GM21619 (cell line): ENCODE data around the gene NDFIP1.

Experiments used
- ATAC-seq: cut with Tn5 transposase; IDR thresholded peaks from one replicate; pipeline ENCODE4 v1.9.1; 2021; ENCODE audit not compliant: unreplicated experiment

The NDFIP1 gene

GRCh38 chr5:142117579-142118151 lies 9.1 kb downstream of the NDFIP1 start:
- ATAC-seq = no peak

- no peak for ATAC-seq
These were observed 9.6 kb downstream of the NDFIP1 start for GRCh38 chr5:142118155-142118686.

GRCh38 chr5:142119051-142119625 lies 10.6 kb downstream of the NDFIP1 start:
- ATAC-seq = no peak

GRCh38 chr5:142120247-142120935 lies 11.8 kb downstream of the NDFIP1 start:
- ATAC-seq = no peak

- no peak for ATAC-seq
These were observed 13.5 kb downstream of the NDFIP1 start for GRCh38 chr5:142122121-142122520.

- ATAC-seq = no peak
These were observed 16.8 kb downstream of the NDFIP1 start for GRCh38 chr5:142125378-142125777.

- no peak for ATAC-seq
These were observed 17.4 kb downstream of the NDFIP1 start for GRCh38 chr5:142125963-142126362.

- no peak for ATAC-seq
These were observed 20.2 kb downstream of the NDFIP1 start for GRCh38 chr5:142128675-142129208.

GRCh38 chr5:142129446-142130066 lies 21.0 kb downstream of the NDFIP1 start:
- no peak for ATAC-seq

- no peak for ATAC-seq
These were observed 22.8 kb downstream of the NDFIP1 start for GRCh38 chr5:142131394-142131793.

GRCh38 chr5:142132916-142133315 lies 24.3 kb downstream of the NDFIP1 start:
- ATAC-seq = no peak

- ATAC-seq = no peak
These were observed 25.0 kb downstream of the NDFIP1 start for GRCh38 chr5:142133330-142134206.

GRCh38 chr5:142134331-142135010 lies 25.9 kb downstream of the NDFIP1 start:
- ATAC-seq = no peak

- no peak for ATAC-seq
These were observed 32.9 kb downstream of the NDFIP1 start for GRCh38 chr5:142141463-142141862.

- no peak for ATAC-seq
These were observed 35.3 kb downstream of the NDFIP1 start for GRCh38 chr5:142143878-142144277.

GRCh38 chr5:142145106-142145900 lies 36.7 kb downstream of the NDFIP1 start:
- peak; percentile 84 for ATAC-seq

- no peak for ATAC-seq
These were observed 40.8 kb downstream of the NDFIP1 start for GRCh38 chr5:142149363-142149762.

GRCh38 chr5:142150431-142150830 lies 41.9 kb downstream of the NDFIP1 start:
- no peak for ATAC-seq
